HepG2 (cell line): ENCODE results near the gene MBD3L2. TPM values are rescaled to one million over a fixed set of nuclear protein-coding genes. Genes with fewer than 3 reads are reported as not detected.
A peak's percentile ranks its signal among the peaks of the same experiment; 100 is the strongest.

Experiments used
- ARNTL ChIP-seq: sonication (generic); formaldehyde crosslinking; IDR thresholded peaks from 2 replicates; pipeline ENCODE4 v1.4.0; 2020; ENCODE audit warnings: mild to moderate bottlenecking, missing genetic modification reagents
- ATF4 ChIP-seq, 2 experiments: fragments of 450-650 bp in 1 of 2; sonication (generic) in 1 of 2; formaldehyde crosslinking; IDR thresholded peaks; 2 replicates each; pipeline versions ENCODE4 v1.5.0 to v1.8.0; 2020 to 2022; ENCODE audit warnings: mild to moderate bottlenecking in 1 of 2, missing genetic modification reagents in 1 of 2
- ATF7 ChIP-seq, 2 experiments: fragments of 450-650 bp in 1 of 2; sonication (generic) in 1 of 2; formaldehyde crosslinking in 1 of 2; IDR thresholded peaks; 2 replicates each; pipeline versions ENCODE4 v1.4.0 to v1.6.1; 2016 to 2020; ENCODE audit warnings: antibody characterized with exemption in 1 of 2, mild to moderate bottlenecking in 1 of 2, missing genetic modification reagents in 1 of 2
- HOXA5 ChIP-seq: sonication (generic); formaldehyde crosslinking; IDR thresholded peaks from 2 replicates; pipeline ENCODE4 v1.4.0; 2020; ENCODE audit warnings: missing genetic modification reagents
- JDP2 ChIP-seq: sonication (generic); formaldehyde crosslinking; IDR thresholded peaks from 2 replicates; pipeline ENCODE4 v1.8.1; 2022; ENCODE audit warnings: missing genetic modification reagents, borderline replicate concordance
- PHF20 ChIP-seq: sonication (generic); formaldehyde crosslinking; IDR thresholded peaks from 2 replicates; pipeline ENCODE4 v1.5.0; 2020; ENCODE audit warnings: mild to moderate bottlenecking, missing genetic modification reagents
- PRPF4 ChIP-seq: fragments of 200-400 bp; formaldehyde crosslinking; IDR thresholded peaks from 2 replicates; pipeline ENCODE4 v1.6.1; 2016; ENCODE audit warnings: low read length, low read depth; ENCODE audit not compliant: poor library complexity, severe bottlenecking
- RFXANK ChIP-seq: IDR thresholded peaks from 2 replicates; pipeline ENCODE4 v1.6.1; 2016
- RXRB ChIP-seq: IDR thresholded peaks from 2 replicates; pipeline ENCODE4 v1.6.1; 2016; ENCODE audit warnings: borderline replicate concordance, missing genetic modification reagents, missing compliant biosample characterization
- THAP9 ChIP-seq: sonication (generic); formaldehyde crosslinking; IDR thresholded peaks from 2 replicates; pipeline ENCODE4; 2020; ENCODE audit warnings: missing genetic modification reagents, mild to moderate bottlenecking, borderline replicate concordance
- TOPORS ChIP-seq: sonication (generic); formaldehyde crosslinking; IDR thresholded peaks from 2 replicates; pipeline ENCODE4 v1.8.0; 2023; ENCODE audit warnings: mild to moderate bottlenecking, missing genetic modification reagents
- ZBTB14 ChIP-seq: sonication (generic); formaldehyde crosslinking; IDR thresholded peaks from 2 replicates; pipeline ENCODE4 v1.4.0; 2020; ENCODE audit warnings: missing genetic modification reagents
- ZC3H13 ChIP-seq: sonication (generic); formaldehyde crosslinking; IDR thresholded peaks from 2 replicates; pipeline ENCODE4 v1.8.1; 2023; ENCODE audit warnings: mild to moderate bottlenecking, missing genetic modification reagents, moderate library complexity
- ZEB1 ChIP-seq: IDR thresholded peaks from 2 replicates; pipeline ENCODE4 v1.6.1; 2012; ENCODE audit warnings: mild to moderate bottlenecking, low read depth, inconsistent platforms; ENCODE audit not compliant: insufficient replicate concordance
- ZNF276 ChIP-seq: sonication (generic); formaldehyde crosslinking; IDR thresholded peaks from 2 replicates; pipeline ENCODE4 v1.4.0; 2020; ENCODE audit warnings: mild to moderate bottlenecking, low read depth, missing genetic modification reagents
- ZNF33A ChIP-seq: sonication (generic); formaldehyde crosslinking; IDR thresholded peaks from 2 replicates; pipeline ENCODE4 v1.5.1; 2020; ENCODE audit warnings: missing genetic modification reagents, mild to moderate bottlenecking, moderate library complexity, borderline replicate concordance
- ZNF460 ChIP-seq: sonication (generic); formaldehyde crosslinking; IDR thresholded peaks from 2 replicates; pipeline ENCODE4 v1.5.1; 2020; ENCODE audit warnings: missing genetic modification reagents, mild to moderate bottlenecking, borderline replicate concordance
- ZNF770 ChIP-seq: sonication (generic); formaldehyde crosslinking; IDR thresholded peaks from 2 replicates; pipeline ENCODE4 v1.5.0; 2020; ENCODE audit warnings: mild to moderate bottlenecking, missing genetic modification reagents
- polyA plus RNA-seq, 8 experiments: library from polyadenylated mRNA; depleted of rRNA in 3 of 8; stranded (reverse) in 7 of 8; unstranded in 1 of 8; fragments of >200 nt; fragmentation: Illumina TruSeq in 4 of 8; extraction: Trizol in 4 of 8; gene quantifications; 2 replicates each; pipeline versions ENCODE4 v1.2.1 to v1.2.3, GENCODE V29; 2011 to 2016; ENCODE audit warnings: low read depth in 4 of 8, missing spikeins in 1 of 8, mixed read lengths in 1 of 8; ENCODE audit not compliant: insufficient read depth in 1 of 8
- total RNA-seq, 5 experiments: library from RNA; depleted of rRNA; stranded (reverse); fragments of >200 nt; fragmentation: Illumina TruSeq; extraction: Trizol; gene quantifications; 2 replicates each; pipeline ENCODE4 v1.2.3, GENCODE V29; 2016; ENCODE audit warnings: low read depth in 1 of 5

MBD3L2 gene
- total and polyA plus RNA-seq, 2 of the 13 experiments (the other 11 are each of a cell fraction or from before 2014, with no cell fraction given): not detected

- TF ChIP-seq ATF4 (CRISPR knock-in tag; IDR thresholded peaks at IDR 0.05) (peak in 1 of 2 experiments; percentile 21; a peak in 1 of 4 replicates), ZNF33A (CRISPR knock-in tag) (no peak), ATF7 (IDR thresholded peaks at IDR 0.05) (no peak), ATF7 (CRISPR knock-in tag; IDR thresholded peaks at IDR 0.05) (no peak), JDP2 (CRISPR knock-in tag) (no peak), PHF20 (peak; percentile 70), THAP9 (CRISPR knock-in tag) (peak; percentile 97), ZNF770 (CRISPR knock-in tag) (no peak), ZEB1 (no peak), ZNF460 (CRISPR knock-in tag) (no peak), ZNF276 (CRISPR knock-in tag) (no peak), ZBTB14 (no peak), ARNTL (CRISPR knock-in tag) (no peak), ZC3H13 (CRISPR knock-in tag) (peak; percentile 79), RXRB (CRISPR knock-in tag) (peak; percentile 12; the same call in 1 of the 2 replicates), RFXANK (no peak; the same call in 1 of the 2 replicates), PRPF4 (no peak), HOXA5 (CRISPR knock-in tag) (peak; percentile 29), TOPORS (no peak)
Measured at GRCh38 chr19:7098701-7099596, 49.8 kb downstream of the MBD3L2 start (continued).
